IPS-NIHi7 (cell line): ENCODE measurements around the gene FGF3.
A peak's percentile ranks its signal among the peaks of the same experiment; 100 is the strongest.

Experiments
- DNase-seq: peaks from one replicate; pipeline ENCODE4 v3.0.0; 2012; ENCODE audit warnings: mixed read lengths; ENCODE audit errors: extremely low spot score

Gene FGF3

DNA sequence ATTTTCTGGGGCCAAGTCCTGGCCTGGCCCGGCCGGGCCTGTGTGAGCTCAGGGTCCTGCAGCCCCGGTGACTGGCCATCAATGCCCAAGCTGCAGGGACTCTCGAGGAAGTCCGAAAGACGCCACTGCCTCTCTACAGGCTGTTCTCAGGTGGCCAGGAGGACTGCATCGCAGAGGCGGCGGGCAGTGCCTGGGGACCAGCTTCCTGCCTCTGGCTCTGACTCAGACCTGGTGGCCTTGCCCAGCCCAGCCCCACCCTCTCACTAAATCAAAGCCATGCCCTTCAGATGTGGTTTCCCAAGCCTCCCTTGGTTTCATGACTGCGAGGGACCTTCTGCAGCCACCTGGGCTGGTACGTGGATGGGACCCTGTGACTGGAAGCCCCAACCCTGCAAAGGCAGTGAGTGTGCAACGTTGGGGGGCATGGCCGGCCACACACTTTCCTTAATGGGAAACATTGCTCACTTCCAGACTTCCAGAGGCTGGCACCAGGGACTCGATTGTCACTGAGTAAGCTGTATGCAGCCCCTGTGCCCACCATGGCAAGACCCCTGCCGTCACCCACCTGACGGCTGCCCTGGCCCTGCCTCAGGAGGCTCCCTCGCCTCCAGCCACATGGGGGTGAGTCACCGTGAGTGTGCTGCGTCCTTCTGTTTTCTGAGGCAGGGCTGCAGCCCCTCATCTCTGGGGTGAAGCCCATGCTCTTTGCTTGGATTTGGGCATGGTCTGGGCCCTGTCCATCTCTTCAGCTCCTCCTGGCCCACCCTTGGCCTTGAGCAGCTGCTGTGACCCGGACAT is 6.0 kb upstream of the FGF3 start:
- DNase-seq = no peak

DNA sequence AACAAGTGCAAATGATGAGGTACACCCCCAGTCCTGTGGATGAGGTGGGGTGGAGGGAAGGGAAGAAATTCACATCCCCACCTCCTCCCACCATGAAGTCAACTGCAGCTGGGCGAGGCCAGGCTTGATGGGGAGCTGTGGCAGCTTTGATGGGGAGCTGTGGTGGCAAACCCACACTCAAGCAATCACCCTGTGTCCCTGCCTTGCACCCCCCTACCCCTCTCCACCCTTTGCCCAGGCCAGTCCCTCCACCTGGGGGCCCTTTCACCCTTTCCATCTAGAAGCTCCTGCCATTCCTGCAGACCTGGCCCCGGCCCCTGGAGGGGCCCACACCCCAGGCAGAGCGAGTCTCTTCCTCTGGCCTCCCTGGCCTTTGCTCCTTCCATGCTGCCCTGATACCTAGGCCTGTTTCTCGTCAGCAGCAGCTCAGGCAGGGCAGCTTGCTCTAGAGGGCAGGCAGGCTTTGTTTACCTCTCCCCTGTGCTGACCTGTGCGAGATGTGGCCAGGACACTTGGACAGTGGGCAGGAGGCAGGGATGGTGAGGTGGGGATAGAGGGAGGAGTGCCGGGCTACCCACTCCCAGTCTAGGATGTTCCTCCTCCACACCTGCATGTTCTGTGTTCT is 4.5 kb upstream of the FGF3 start:
- DNase-seq = no peak

DNA sequence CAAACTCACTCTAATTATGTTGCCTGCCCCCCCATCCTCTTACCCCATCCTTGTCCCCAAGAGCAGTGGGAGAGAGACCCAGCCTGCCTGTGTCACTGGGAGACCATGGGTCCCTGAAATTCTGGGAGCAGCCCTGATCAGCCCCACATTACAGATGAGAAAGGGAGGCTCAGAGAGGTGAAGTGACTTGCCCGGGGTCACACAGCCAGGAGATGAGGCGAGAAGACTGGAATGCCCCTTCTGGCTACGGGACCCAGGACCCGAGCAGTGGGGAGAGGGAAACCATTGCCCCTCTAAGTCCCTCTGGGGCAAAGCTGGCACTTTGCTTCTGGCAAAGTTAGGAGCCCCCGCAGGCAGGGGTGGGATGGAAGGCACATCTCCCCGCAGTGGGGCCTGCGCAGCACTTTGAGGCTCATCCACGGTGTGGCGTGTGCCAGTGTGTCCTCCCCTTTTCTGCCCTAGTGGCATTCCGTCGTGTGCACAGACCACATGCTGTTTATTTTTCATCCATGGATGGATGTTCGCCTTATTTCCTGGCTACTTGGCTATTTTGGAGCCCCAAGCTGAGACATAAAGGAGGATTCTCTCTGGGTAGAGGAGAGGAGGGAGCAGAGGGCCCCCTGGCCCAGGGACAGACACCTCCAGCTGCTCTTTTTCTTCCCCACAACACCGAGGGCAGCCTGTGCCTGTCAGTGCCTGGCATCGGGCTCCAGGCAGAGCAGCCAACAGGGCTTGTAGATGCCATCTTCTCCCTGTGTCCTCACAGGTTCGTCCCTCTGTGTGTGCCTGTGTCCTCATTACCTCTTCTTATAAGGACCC is 3.7 kb upstream of the FGF3 start:
- DNase-seq = no peak

DNA sequence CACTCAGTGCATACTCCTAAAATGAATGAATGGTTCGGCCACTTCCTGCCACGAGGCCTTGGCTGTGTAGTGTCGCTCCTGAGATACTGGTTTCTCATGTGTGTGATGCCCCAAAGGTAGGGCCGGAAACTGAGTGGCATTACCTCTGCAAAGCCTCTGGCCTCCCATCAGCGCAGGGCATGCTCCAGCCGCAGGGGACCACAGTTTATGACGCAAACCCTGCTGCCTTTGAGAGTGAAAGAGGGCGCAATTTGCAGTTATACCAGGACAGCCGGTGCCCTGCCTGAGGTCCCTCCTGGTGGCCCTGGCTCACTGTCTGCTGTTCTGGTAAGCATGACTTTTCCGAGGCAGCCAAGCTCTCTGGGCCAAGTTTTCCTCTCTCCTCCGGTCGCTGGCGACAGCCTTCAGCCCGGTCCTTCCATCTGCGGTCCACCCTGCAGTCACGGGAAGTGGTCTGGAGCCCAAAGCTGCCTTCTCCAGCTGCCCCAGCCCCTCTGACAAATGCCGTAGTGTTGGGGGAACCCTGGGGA is 2.4 kb upstream of the FGF3 start:
- DNase-seq = no peak

DNA sequence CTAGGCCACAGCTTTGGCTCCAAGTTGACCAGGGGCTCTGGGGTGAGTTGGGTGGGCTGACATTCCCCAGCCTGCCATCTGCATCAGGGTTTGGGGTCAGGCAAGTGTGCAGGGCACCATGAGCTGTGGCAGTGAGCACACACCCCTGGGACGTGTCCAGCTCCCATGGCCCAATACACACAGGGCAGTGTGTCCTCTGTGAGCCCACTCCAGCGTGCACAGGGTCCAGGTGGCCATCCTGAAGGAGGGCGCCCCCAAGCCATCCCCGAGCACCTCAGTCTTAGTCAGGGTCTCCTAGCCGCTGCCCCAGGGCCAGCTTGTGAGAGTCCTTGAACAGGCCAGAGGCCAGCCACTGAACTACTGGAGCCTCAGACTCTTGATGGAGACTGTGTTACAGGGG is 1.2 kb upstream of the FGF3 start:
- DNase-seq = no peak

DNA sequence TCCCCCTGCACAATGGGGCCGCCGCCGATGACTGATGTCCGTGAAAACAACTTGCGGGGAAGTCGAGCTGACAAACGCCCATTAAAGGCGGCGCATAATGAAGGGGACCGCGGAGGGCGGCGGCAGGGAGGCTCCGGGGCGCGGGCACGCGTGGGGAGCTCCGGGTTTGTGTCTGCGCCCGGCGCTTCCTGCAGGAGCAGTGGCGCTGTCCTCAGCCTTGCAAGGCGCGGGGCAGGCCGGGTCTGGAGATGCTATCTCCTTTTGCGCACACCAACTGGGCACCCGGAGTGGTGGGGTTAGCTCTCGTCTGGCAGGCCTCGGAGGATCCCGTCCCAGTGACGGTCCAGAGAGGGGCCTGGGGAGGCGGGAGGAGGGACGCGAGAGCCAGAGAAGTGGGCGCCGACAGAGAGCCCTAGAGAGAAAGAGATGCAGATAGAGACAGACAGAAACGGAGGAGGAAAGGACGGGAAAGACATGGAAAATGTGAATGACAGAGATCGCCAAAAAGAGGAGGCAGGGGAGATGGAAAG is 390 bp upstream of the FGF3 start:
- no peak for DNase-seq

DNA sequence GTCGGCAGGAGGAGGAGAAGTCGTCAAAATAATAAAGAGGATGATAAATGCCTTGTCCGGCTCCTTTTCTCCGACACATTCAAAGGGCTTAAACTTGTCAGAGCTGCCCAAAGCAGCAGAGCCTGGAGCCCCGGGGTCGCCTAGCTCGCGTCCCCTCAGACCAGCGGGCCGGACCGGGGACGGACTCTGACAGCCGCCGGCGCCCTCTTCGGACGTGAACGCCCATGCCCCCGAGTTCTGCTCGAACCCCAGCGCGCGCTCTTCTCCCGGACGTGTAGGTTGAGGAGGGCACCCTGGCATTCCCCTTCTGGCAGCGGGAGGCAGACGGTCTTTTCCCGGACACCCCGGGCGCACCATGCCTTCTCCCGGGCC is 999 bp downstream of the FGF3 start:
- no peak for DNase-seq

DNA sequence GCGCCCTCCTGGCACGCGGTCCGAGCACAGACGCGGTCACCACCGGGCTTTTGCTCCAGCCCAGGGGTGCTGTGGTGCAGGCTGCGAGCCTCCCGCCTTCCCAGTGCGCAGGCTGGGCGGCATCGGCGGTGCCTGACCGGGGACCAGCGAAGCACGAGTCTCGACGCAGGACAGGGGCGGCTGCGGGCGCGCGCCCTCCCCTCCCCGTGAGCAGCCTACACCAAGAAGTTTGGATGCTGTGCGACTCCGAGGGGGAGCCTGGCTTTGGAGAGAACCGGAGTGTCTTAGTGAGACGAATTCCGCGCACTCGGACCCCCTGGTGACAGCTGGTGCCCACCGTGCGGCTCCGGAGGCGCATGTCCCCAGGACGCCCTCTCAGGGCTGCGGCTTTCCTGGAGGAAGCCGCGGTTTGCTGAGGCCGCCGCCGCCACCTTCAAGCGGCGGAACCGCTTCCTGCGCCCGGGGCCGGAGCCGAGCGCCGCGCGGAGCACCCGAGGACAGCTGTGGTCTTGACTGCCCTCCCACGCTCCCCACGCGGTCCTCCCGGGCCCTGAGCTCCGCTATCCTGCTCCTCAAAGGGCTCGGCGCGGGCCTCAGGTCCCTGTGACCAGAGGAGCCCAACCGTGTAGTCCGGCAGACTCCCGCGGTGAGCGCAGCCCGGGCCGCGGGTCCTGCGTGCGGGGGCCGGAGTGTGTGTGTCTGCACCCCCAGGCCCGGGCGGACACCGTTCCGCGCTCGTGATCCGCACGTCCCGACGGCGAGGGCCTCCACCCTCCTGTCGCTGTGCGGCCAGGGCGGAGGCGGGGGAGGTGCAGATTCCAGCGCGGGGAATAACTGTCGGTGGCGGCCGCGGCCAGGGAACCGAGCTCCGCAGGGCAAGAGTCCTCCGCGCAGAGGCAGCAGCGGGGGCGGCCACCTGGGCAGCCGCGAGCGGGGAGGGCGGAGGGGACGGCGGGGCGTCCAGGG is 1.7 kb downstream of the FGF3 start:
- peak; percentile 56 for DNase-seq

DNA sequence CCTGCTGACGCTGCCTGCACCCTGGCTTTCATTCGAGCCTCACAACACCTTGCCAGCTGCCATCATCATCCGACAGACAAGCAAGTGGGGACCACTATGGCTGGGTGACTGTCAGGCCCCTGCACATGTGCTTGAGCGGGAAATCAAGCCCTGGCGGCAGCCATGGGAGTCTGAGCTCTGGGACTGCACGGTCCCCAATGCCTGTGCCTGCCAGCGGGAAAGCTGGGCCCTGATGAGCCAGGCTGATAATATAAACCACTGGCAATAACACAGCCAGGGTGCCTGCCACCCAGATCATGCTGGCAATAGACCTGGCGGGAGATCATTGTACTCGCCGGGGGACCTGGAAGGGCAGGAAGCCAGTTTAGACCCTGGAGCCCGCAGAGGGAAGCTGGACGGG is 2.5 kb downstream of the FGF3 start:
- no peak for DNase-seq

DNA sequence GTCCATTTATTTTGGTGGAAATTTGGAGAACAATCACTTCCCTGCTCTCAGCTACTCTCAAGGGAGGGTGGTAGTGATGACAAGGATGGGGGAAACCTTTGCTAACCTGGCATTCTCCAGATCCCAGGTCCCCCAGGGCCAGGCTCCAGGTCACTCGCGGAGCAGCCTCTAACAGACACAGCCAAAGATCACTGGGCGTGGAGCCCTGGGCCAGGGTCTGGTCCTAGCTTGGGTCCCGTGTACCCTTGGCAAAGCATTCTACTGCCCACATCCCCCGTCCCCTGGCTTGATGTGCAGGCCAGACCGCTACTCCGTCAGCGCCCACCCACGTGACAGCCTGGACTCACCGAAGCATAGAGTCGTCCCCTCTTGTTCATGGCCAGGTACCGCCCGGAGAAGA is 3.2 kb downstream of the FGF3 start:
- no peak for DNase-seq

DNA sequence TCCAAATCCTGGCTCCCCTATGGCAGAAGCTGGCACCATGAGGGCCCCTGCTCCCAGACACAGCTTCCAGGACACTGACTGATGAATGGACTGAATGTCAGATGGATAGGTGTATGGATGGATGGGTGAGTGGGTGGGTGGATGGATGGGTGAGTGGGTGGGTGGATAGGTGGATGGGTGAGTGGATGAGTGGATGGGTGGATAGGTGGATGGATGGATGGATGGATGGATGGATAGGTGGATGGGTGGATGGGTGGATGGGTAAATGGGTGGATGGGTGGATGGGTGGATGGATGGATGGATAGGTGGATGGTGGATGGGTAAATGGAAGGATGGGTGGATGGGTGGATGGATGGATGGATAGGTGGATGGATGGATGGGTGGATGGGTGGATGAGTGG is 4.3 kb downstream of the FGF3 start:
- no peak for DNase-seq

DNA sequence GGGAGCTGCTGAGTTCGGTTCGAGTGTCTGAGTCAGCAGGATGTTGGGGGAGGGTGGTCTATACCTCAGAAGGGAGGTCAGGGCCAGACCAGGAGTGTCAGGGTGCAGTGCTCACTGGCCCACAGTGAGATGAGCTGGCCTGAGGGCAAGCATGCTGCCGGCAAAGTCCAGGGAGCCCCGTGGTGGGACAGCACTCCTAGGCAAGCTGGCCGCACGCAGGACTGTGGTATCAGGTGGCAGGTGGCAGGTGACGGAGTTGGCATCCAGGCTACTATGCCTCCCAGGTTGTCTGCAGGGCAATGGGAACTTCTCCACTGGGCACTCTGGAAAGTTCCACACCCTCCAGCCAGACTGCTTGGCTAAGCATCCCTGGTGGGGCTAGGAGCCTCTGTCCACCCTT is 4.8 kb downstream of the FGF3 start:
- no peak for DNase-seq

DNA sequence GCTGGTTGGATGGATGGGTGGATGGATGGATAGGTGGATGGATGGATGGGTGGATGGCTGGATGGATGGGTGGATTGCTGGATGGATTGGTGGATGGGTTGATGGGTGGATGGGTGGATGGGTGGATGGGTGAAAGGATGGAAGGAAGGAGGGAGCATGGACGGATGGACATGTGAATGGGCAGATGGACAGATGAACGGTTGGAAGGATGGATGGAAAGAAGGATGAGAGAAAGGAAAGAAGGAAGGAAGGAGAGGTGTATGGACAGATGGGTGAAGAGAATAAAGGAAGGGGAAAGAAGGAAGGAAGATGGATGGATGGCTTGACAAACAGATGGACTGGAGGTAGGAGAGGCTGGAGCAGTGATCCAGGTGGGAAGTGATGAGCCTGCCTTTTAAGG is 5.4 kb downstream of the FGF3 start:
- DNase-seq = no peak

DNA sequence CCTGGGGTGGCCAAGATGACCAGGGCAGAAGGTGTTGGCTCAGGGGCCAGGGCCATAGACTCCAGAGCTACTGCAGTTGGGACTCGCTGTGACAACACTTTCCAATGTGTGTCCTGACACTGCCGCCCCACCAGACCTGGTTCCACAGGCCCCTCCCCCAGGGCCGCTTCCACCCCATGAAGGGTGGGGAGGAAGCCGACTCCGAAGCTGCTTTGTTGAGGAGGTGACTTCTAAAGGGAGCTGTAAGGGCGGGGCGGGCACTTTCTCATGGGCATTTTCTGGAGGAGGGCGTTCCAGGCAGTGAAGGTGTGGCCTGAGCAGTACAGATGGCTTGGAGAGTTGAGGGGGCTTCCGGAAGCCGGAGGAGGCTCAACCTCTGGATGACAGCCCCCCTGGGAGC is 6.3 kb downstream of the FGF3 start:
- DNase-seq = no peak

DNA sequence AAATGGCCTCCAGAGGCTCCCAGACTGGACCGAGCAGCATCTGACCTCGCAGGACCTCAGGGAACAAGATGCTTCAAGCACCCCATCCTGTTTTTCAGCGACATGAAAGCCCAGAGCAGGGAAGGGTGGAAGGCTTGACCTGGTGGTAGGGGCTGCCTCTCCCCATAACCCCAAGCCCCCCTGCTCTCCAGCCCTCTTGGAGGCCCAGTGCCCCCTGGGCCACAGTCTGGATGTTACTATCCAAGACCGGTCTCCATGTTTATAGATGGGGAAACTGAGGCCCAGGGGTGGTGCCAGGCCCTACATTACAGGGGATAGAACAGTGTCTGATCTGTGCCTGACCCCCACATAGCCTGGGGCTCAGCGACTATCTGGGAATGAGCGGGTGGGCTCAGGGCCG is 7.0 kb downstream of the FGF3 start:
- no peak for DNase-seq

DNA sequence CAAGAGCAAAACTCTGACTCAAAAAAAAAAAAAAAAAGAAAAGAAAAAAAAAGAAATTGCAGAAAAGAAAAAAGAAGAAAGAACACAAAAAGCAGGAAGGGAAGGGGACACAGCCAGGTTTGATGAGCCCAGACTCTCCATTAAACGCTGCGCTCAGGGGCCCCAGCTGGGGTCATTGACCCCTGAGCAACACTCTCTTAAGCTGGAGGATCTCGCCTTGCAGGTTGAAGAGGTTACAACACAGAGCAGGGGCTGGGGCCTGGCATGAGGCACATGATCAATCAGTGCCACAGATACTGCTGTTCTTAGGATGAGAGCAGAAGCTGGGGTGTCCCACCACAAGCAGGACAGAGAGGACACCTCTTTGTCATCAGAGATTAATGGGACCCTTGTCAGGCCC is 7.8 kb downstream of the FGF3 start:
- no peak for DNase-seq

DNA sequence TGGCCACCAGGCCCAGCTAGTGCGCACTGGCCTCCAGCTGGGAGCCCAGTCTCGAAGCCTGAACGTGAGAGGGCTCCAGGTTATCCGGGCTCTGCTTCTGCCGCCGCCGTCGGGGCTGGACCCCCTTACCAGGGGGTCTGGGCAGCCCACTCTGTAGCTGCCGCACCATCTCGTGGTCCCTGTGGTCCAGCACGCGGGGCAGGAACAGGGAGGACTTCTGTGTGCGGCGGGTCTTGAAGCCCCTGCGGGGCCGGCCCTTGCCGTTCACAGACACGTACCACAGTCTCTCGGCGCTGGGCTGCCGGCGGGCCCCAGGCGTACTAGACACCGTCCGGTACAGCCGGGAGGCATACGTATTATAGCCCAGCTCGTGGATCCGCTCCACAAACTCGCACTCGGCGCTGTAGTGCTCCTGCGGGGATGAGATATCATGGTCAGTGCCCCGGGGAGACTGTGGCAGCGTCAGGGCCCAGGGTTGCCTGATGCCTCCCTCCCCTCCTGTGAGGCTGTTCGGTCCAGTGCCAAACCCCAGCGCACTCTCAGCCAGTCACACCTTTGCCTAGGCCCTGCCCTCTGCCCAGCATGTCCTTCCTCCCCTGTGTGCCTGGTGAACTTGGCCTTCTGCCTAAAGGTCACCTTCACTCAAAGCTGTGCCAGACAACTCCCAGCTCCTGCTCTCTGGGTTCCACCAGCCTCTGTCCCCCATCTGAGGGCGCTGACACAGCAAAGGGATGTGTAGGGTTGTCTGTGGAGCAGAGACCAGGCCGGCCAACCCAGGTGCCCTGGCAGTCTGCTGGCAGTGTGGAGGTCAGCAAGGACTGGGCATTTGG is 8.7 kb downstream of the FGF3 start:
- DNase-seq = no peak

DNA sequence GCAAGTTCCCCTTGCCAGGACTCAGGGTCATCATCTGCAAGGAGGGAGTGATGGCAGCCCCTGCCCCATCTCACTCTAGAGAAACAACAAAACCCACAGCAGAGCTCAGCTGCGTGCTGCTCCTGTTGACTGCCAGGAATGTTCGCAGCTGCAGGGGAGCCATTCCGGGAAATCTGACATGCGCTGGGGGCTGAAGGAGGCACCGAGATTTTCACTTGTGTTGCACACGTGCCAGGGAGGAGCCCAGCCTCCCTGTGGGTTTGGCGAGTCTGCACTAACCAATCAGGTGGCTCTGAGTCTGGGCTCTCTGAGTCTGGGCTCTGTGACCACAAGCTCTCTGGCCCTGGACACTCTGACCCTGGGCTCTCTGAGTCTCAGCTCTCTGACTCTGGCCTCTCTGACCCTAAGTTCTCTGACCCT is 10.5 kb downstream of the FGF3 start:
- peak; percentile 50 for DNase-seq

DNA sequence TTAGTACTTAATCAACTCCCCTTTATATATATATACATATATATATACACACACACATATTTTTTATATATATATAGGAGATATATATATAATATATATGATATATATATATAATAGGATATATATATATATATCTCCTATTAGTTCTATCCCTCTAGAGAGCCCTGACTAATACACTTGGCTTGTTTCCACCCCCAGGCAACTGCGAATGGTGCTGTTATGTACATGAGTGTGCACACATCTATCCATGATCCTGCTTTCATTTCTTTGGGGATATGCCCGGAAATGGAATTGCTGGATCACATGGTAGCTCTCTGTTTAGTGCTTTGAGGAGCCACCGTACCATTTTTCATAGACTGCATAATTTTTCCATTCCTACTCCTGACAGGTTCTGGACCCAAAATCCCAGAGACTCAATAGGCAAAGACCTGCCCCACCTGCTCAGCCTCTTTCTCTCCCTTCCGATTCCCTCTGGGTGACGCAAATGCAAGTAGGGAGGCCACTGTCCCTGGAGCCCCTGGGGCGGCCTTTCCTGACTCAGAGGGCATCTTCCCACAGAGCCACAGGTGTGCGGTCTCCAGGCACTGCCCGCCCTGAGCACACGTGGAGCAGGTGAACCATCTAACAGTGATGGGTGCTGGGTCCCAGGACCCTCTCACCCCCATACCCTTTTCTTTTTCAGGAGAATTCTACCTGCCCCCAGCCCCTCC is 12.0 kb downstream of the FGF3 start:
- DNase-seq = no peak
